Germinal center (tissue), 1 donor: ENCODE measurements around the gene GTF2A1L.
"Not testable (repeated sequence)": the region's sequence is repeated elsewhere in the genome, so short reads cannot be mapped to it uniquely, and the experiment has no call there.

Experiments
- DNase-seq: peaks from one replicate; pipeline ENCODE4 v3.0.0; 2012; ENCODE audit warnings: mixed read lengths, low spot score

Gene GTF2A1L

GRCh38 chr2:48699348-48699930 is 81.8 kb downstream of the GTF2A1L start:
- no peak for DNase-seq

GRCh38 chr2:48703621-48704020 is 86.0 kb downstream of the GTF2A1L start:
- not testable (repeated sequence) for DNase-seq

DNA sequence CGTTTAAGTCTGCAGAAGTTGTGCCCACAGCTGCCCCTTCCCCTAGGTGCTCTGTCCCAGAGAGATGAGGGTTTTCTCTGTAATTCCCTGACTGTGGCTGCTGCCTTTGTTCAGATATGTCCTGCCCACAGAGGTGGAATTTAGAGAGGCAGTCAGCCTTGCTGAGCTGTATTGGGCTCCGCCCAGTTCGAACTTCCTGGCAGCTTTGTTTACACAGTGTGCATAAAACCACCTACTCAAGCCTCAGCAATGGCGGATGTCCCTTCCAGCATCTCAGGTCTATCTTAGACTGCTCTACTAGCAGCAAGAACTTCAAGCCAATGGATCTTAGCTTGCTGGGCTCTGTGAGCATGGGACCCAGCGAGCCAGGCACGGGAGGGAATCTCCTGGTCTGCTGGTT is 89.8 kb downstream of the GTF2A1L start:
- no peak for DNase-seq

DNA sequence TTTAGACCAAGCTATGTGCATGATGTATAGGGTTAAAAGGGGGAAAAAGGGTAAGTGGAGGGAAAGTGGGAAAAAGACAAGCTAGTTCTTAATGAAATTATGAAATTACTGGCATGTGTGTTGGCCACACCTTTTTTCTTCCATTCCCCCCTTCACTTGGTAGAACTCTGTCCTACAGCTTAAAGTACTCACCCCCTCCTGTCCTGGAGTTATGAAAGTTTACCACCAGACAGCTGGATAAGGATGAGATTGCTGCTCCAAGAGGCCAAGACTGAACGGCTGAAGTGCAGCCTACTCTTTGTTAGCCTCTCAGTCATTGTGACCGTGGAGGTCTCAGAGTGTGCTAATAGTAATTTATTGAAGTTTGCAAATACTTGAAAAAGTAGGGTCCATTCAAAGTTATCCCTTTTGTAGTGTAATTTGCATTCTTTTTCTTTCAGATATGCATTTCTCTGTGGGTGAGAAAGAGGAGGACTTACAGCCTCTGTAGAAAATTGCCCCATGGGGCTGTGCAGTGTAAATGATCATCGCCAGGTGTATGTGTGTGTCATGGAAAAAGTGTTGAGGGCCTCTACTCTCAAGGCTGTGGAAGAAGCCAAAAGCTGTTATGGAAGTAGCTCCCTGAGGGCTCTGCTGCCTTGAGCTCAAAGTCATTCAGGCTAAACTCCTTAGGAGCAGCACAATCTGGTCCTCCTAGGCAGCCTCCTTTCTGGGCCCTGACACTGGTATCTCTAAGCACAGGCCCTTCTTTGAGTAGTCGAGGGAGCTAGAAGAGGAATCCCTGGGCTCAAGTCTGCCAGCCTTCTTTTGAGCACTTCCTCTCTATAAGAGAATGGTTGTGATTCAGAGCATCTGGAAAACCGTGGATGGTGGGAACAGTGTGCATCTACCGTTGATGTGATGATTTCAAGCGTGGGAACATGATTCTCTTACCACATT is 91.7 kb downstream of the GTF2A1L start:
- no peak for DNase-seq

GRCh38 chr2:48711343-48711742 is 93.7 kb downstream of the GTF2A1L start:
- no peak for DNase-seq

DNA sequence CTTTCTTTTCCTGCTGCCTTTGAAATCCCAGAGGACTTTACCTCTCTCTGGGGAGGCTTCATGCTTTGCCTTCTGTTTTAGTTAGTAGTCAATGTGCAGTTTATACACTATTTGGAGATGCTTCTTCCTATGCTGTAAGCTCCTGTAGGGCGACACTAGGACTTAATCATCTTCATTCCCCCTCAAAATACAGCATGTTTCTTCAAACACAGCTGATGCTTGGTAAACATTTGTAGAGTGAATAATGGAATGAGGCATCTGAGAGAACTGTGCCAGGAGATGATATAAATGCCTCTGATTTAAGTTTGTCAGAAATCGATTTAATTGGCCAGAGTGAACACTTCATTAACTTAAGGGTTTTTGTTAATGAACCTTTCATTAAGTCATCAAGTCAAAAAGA is 94.5 kb downstream of the GTF2A1L start:
- no peak for DNase-seq

GRCh38 chr2:48713647-48714046 is 96.0 kb downstream of the GTF2A1L start:
- DNase-seq = no peak

DNA sequence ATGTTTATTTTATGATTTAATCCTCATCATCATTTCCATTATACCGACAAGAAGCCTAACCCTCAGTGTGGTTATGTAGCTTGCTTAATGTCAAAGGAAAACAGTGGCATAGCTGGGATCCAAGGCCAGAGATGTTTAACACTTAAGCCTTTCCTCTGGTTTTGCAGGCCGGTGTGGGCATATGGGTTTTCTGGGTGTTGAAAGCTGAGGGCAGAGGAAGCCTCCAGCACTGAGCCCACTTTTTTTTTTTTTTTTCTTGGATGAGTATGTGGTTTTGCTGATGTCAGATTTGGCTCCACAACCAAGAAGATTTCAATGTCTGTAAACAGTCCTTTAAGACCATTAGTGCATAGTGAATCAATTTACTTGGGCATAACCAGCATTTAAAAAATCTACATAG is 96.6 kb downstream of the GTF2A1L start:
- DNase-seq = no peak

GRCh38 chr2:48715042-48715899 is 97.6 kb downstream of the GTF2A1L start:
- no peak for DNase-seq

- no peak for DNase-seq
Measured at GRCh38 chr2:48715956-48716355, 98.3 kb downstream of the GTF2A1L start.

GRCh38 chr2:48717846-48718245 is 100.2 kb downstream of the GTF2A1L start:
- no peak for DNase-seq

DNA sequence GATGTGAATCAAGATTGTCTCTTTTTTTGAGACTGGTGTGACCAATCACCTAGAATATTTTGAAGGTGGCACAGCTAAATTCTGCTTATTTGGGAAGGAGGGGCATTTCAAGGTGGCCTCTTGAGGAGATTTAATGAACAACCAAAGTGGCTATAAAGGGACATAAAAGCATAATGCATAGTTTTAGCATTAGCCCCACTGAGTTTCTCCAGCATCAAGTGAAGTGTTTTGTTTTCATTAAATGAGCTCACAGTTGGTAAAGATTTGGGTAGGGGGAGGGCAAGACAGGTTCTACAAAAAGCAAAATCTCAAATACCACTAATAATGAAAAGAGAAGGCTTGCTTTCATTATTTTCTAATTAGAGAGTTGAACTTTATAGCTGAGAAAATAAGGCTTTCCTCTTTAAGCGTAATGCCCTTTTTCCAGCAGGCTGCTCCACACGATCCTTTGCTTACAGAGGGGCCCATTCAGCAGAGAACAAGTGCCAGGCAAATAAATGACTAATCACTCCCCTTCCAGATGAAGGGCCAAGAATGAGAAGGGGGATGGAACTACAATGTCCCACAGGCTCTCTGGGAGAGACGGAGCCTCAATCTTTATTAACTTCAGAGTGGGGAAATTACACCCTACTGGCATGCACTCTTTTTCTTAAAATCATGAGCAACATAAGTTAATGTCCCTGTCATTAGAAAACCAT is 102.0 kb downstream of the GTF2A1L start:
- DNase-seq = no peak

DNA sequence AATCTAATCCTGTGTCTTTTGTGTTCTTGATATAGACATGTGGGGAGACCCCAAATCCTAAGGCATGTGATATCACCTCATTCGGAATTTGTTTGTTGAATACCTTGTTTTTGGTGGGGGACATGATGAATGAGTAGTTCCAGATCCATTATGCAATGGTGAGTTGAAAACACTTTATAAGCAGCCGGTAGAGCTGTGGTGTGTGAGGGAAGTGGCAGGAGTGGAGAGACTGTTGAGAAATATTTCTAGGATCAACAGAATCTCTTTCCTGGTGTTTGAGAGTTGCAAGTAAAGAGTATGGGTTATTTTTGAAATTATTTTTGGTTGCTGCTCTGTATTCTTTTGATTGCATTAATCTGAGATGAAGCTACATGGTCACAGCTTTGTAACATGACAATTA is 103.5 kb downstream of the GTF2A1L start:
- no peak for DNase-seq

DNA sequence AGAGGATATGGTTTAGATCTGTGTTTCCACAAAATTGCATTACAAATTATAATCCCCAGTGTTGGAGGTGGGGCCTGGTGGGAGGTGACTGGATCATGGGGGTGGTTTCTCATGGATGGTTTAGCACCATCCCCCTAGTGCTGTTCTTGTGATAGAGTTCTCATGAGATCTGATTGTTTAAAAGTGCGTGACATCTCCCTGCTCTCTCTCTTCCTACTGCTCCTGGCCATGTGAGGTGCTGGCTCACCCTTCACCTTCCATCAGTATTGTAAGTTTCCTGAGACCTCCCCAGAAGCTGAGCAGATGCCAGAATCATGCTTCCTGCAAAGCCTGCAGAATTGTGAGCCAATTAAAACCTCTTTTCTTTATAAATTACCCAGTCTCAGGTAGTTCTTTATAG is 104.7 kb downstream of the GTF2A1L start:
- DNase-seq = no peak

GRCh38 chr2:48723129-48723528 is 105.5 kb downstream of the GTF2A1L start:
- DNase-seq = no peak

- no peak for DNase-seq
Measured at GRCh38 chr2:48724278-48724677, 106.6 kb downstream of the GTF2A1L start.

- DNase-seq = no peak
Measured at GRCh38 chr2:48725696-48726494, 108.2 kb downstream of the GTF2A1L start.

- no peak for DNase-seq
Measured at GRCh38 chr2:48727560-48727959, 109.9 kb downstream of the GTF2A1L start.

GRCh38 chr2:48728295-48728694 is 110.6 kb downstream of the GTF2A1L start:
- DNase-seq = no peak

DNA sequence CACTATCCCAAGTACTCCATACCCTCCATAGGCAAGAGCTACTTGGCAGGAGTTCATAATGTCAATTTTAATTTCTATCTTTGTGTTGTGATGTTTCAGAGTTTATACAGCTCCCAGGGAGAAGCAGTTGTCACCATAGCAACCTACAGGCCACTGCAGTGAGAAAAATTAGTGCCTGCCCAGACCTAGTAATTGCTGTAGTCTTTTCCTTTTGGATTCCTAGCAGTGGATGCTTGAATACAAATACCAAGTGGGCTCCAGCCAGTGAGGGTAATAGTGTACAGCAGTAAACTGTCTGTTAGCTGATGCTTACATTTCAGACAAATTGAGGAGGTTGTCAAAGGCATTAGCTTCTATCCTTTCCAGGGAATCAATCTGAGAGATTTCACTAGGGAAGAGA is 111.2 kb downstream of the GTF2A1L start:
- no peak for DNase-seq
